Motor neuron (in vitro differentiated cells): Measurements from ENCODE around the gene INAVA. TPM values are rescaled to one million over a fixed set of nuclear protein-coding genes. Genes with fewer than 3 reads are reported as not detected.

ENCODE experiments used
- ATAC-seq, 8 experiments: fragments of 200-7000 bp; cut with Tn5 transposase; replicated peaks in 6 of 8; 2 replicates each; pipeline ENCODE4 v1.8.0; 2021; ENCODE audit warnings: mild to moderate bottlenecking in 8 of 8, moderate library complexity in 8 of 8
- H3K27ac ChIP-seq, 2 donors: fragments of 250-450 bp; sonication (Bioruptor Pico); 2 replicates each; pipeline ENCODE4 v1.9.0; 2021; ENCODE audit warnings: antibody characterized with exemption in 2 of 2, mild to moderate bottlenecking in 2 of 2, moderate library complexity in 1 of 2
- H3K4me1 ChIP-seq, 2 donors: fragments of 250-450 bp; sonication (Bioruptor Pico); replicated peaks in 1 of 2; 2 replicates each; pipeline ENCODE4 v1.6.1; 2021; ENCODE audit warnings: antibody characterized with exemption in 2 of 2, mild to moderate bottlenecking in 2 of 2, moderate library complexity in 1 of 2
- H3K4me3 ChIP-seq, 5 donors: fragments of 250-450 bp; sonication (Bioruptor Pico); 2 replicates each; pipeline ENCODE4 v1.9.0; 2021; ENCODE audit warnings: antibody characterized with exemption in 5 of 5, mild to moderate bottlenecking in 5 of 5, moderate library complexity in 4 of 5
- WGBS, 10 experiments: fragments of 450-650 bp; shearing (Covaris generic); methylation state at CpG; one replicate each; pipeline ENCODE4 v1.0.0; 2022; 5-methylcytosine and 5-hydroxymethylcytosine counted together
- in situ Hi-C, 9 experiments: fragments of 400-800 bp; cut with MboI; loops; one replicate each; pipeline ENCODE4 v1.15.0; 2021; ENCODE audit warnings: low sequenced_read_pairs in 9 of 9, low pct_unique_long_range_greater_than_20kb in 2 of 9; ENCODE audit not compliant: unreplicated experiment in 9 of 9
- total RNA-seq, 8 experiments: library from RNA; unstranded; fragments of 300-600 nt; gene quantifications; 2 replicates each; pipeline versions ENCODE4 v1.2.3 to v1.2.4, GENCODE V29; 2022

The INAVA gene
- total RNA-seq, 8 experiments from 2014 or later = 0.22 to 19.9 (median 2.1) TPM

DNA sequence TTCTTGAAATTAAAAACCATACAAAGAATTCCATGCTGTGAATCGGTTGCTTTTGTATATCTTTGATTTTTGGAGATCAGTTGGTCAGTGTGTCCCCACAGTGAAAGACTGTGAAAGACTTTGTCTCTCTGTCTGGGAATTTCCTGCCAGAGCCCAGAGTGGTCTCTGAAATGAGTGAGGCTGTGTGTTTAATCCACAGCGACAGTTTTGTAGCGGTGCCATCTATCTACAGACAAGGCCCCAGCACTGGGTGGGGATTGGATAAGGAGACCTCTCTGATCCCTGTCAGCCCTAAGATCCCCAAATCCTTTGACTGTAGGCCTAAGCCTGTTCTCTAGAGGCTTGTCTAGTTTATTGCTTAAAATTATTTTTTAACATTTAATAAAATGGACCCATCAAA lies 11.6 kb upstream of the INAVA start:
- H3K4me3 ChIP-seq = no peak overlapping the region
- H3K27ac ChIP-seq = no peak overlapping the region
- in situ Hi-C loops = no loop called here
- WGBS, 10 experiments = 64 to 100% (median 83%) methylated on average over 1 to 3 of the region's 3 CpGs
- H3K4me1 ChIP-seq = peaks cover 0 to 4% of the 10 kb centered on the region in 2 donors
- no peak for ATAC-seq

DNA sequence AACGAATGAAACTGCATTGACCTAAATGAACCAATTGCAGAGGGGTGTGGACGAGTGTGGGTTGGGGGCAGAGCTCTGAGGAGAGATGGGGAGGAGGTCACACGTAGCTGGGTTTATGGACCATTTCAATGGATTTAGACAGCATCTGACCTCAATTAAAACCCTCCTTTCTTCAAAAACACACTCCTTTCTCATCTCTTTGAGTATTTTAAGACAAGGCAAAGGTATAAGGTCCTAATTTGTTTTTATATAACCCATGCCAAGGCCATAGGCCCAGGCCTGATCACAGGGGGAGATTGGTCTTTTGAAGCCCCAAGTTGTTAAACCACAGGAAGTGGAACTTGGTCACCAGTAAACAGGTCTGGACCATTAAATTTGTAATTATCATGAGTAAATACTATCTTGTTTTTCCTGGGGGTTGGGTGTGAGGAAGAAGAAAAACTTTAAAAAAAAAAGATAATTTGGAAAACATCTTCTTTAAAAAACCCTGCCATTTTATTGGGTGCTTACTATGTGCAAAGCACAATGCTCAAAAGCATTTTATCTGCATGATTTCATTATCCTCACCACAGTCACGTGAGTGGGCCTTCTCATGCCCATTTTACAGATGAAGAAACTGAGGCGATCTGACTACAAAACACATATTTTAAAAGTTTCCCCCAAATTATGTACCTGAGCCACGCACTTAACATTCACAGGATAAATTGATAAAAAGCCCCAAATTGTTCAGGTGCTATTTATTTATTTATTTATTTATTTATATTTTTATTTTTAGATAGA lies 8.9 kb upstream of the INAVA start:
- ATAC-seq = no peak
- no peak overlapping the region for H3K4me3 ChIP-seq
- WGBS, 10 experiments = 59 to 97% (median 84%) methylated on average over 3 to 6 of the region's 6 CpGs
- H3K4me1 ChIP-seq = no peaks in the 10 kb centered on the region
- in situ Hi-C loops = no loop called here
- H3K27ac ChIP-seq = no peak overlapping the region

DNA sequence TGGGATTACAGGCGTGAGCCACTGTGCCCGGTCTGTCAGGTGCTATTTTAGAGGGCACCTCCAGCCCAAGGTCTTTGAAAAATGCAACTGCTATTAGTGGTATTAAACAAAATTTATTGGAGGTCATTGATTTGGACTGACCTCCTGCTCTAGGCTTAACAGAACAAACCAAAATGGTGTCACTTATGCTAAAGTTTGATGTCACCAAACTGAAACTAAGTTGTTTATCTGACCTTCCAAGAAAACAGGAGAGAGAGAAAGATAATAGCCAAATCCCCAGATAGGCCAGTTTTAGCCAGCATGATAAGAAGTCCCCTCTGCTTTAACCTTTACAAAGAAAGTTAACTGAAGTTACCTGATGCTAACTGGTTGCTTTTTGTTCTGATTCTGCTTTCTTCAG lies 8.1 kb upstream of the INAVA start:
- in situ Hi-C loops = no loop called here
- Histone ChIP-seq H3K27ac (no peak overlapping the region), H3K4me1 (no peaks in the 10 kb centered on the region), H3K4me3 (no peak overlapping the region)
- WGBS, 10 experiments = 93 to 100% (median 97%) methylated on average over 2 of the region's 2 CpGs; no CpG with 5 or more reads in 6 of the 10 experiments
- ATAC-seq = no peak

DNA sequence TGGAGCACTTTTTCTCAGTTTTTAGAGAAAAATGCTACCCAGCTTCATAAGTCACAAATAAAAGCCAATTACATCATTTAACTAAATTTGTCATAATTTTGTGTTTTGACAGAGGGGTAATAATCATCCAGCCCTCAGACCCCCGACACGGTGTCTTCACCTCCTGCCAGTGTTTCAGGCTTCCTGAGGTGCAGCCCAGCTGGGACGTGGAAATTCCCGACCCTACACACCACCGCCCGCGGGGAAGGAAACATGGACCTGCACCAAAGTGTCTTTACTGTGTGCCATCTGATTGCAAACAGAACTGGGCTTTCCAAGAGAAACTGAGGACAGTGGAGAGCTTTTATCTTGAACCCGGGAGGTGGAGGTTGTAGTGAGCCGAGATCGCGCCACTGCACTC lies 7.7 kb upstream of the INAVA start:
- WGBS, 10 experiments = 0 to 90% (median 67%) methylated on average over 1 to 10 of the region's 11 CpGs; no CpG with 5 or more reads in 2 of the 10 experiments
- in situ Hi-C loops = no loop called here
- ATAC-seq = no peak

DNA sequence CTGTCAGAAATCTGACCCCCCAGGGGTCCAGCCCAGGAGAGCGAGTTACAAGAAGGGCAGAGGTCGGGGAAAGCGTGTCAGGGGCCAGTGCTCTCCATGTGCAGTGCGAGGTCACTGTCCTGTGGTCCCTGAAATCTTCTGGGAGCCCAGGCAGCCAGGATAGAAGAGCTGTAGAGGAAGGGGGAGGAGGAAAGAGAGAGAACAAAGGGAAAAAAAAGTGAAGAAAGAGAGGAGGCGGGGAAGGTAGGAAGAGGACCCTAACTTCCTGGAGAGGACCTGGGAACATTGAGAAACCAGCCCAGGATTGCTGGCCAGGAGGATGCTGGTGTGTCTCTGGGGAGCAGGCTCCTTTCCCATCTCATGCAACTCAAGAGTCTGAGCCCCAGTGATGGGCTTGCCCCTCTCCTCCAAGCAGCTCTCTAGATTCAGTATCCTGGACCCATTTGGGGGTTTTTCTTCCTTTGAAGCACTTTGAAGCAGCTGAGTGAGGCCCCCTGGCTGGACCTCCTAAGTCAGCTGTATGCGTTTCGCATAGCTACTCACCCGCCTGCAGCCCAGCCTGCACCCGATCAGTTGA lies 6.8 kb upstream of the INAVA start:
- Histone ChIP-seq H3K4me1 (peaks cover 9% of the 10 kb centered on the region in 2 donors), H3K4me3 (no peak overlapping the region), H3K27ac (no peak overlapping the region)
- WGBS, 10 experiments = 50 to 93% (median 72%) methylated on average over 1 to 6 of the region's 9 CpGs; no CpG with 5 or more reads in 2 of the 10 experiments
- in situ Hi-C loops = no loop called here
- no peak for ATAC-seq

More for the DNA sequence above, 7.7 kb upstream of the INAVA start:
- Histone ChIP-seq H3K27ac (no peak overlapping the region), H3K4me3 (no peak overlapping the region), H3K4me1 (peaks cover 1 to 2% of the 10 kb centered on the region in 2 donors)

DNA sequence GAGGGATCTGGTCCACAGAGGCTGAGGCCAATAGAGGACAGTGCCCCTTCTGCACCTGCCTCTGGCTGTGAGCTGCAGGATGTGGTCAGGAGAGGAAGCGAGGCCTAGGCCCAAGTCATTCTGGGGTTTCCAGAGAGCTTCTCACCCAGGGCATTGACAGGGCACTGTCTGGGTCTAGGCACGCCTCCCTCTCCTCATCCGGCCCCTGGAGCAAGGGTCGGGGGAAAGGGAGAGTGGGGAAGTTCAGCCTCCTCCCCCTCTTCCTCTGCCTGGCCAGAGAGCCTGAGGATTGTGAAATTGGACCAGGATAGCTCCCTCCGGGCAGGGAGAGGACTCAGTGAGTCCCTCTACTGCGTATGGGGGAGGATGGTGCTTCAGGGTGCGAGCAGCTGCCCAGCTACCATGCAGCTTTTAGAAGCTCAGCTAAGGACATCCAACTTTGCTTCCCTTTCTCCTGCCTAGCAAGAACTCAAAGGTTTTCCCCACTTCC lies 6.3 kb upstream of the INAVA start:
- Histone ChIP-seq H3K27ac (no peak overlapping the region), H3K4me1 (peaks cover 11 to 12% of the 10 kb centered on the region in 2 donors), H3K4me3 (no peak overlapping the region)
- 77 to 100% (median 100%) methylated on average over 1 to 6 of the region's 7 CpGs; no CpG with 5 or more reads in 6 of the 10 experiments for WGBS, 10 experiments
- ATAC-seq = peak in 1 of 8 experiments; percentile 4
- in situ Hi-C loops = no loop called here

DNA sequence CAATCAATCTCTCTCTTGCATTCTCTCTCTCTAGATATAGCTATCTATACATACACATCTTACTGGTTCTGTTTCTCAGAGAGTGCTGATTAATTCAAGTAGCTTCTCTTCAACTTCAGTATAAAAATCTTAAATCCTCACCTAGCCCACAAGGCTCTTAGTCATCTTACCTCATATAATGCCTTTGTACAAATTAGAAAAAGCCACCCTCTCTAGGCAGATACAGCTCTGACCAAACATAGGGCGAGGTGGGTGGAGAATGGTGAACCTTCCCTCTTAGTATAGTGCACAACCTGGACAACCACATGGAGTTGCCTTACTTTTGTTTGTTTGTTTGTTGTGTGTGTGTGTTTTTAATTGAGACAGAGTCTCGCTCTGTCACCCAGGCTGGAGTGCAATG lies 5.1 kb upstream of the INAVA start:
- ATAC-seq = no peak
- Histone ChIP-seq H3K4me1 (peaks cover 14 to 19% of the 10 kb centered on the region in 2 donors), H3K27ac (no peak overlapping the region), H3K4me3 (no peak overlapping the region)
- in situ Hi-C loops = no loop called here
- 60 to 100% (median 100%) methylated on average over 1 to 2 of the region's 2 CpGs; no CpG with 5 or more reads in 3 of the 10 experiments for WGBS, 10 experiments

DNA sequence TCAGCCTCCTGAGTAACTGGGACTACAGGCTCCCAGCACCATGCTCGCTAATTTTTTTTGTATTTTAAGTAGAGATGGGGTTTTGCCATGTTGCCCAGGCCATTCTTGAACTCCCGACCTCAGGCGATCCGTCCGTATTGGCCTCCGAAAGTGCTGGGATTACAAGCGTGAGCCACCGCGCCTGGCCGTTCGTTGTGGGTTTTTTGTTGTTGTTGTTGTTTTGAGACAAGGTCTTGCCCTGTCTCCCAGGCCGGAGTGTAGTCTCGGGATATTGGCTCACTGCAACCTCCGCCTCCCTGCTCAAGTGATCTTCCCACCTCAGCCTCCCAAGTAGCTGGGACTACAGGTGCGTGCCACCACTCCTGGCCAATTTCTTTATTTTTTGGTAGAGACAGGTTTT lies 4.7 kb upstream of the INAVA start:
- H3K4me3 ChIP-seq = no peak overlapping the region
- peaks cover 14 to 19% of the 10 kb centered on the region in 2 donors for H3K4me1 ChIP-seq
- in situ Hi-C loops = no loop called here
- no peak overlapping the region for H3K27ac ChIP-seq
- 60 to 100% (median 94%) methylated on average over 1 to 15 of the region's 15 CpGs; no CpG with 5 or more reads in 3 of the 10 experiments for WGBS, 10 experiments
- ATAC-seq = no peak

DNA sequence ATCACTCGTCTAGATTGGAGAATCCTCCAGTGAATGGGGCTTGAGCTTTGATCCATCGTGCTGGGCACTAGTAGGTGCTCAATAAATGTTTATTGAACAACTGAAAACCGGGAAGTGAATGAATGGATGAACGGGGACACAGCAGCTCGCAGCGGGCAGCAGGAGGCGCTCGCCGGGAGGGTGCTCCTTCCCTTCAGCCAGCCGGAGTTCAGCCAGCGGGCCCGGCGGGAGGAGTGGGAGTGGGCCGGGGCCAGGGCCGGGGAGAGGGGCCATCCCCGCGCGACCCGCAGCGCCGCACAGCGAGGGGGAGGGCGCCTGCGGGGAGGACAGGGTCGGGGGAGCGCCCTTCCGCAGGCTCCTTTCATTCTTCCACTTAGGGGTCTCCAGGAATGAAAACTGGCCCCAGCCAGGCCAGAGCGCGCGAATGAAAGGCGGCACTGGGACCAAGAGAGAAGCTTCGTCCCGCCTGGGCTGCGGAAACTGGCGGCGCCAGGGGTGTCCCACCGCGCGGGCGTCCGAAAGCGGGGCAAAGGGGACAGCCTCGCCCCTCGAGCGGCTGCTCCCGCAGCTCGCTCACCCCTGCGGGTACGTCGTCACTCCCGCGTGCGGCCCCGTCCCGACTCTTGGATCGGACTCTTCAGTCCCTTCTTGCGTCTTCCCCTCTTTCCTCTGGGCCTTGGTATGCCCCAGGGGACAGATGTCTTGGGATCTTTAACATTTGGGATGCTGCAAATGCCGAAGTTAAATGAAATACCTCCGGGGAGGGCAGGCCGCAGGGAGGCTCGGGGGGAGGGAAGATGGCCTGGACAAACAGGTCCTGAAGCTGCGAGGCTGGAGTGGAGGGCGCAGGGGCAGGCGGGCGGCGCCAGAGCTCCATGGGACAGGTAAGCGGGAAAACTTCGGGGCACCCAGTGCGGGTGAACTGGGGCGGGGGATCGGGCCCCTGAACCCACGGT lies 3.6 kb upstream of the INAVA start:
- Histone ChIP-seq H3K4me1 (peaks cover 14 to 19% of the 10 kb centered on the region in 2 donors), H3K4me3 (peak overlapping the region; percentile 75 to 88 (median 82)), H3K27ac (peak overlapping the region in 1 of 2 donors; percentile 80)
- WGBS, 10 experiments = 0 to 51% (median 5%) methylated on average over 1 to 10 of the region's 72 CpGs; no CpG with 5 or more reads in 4 of the 10 experiments
- ATAC-seq = peak; percentile 87 to 92 (median 89)
- in situ Hi-C loops = no loop called here

DNA sequence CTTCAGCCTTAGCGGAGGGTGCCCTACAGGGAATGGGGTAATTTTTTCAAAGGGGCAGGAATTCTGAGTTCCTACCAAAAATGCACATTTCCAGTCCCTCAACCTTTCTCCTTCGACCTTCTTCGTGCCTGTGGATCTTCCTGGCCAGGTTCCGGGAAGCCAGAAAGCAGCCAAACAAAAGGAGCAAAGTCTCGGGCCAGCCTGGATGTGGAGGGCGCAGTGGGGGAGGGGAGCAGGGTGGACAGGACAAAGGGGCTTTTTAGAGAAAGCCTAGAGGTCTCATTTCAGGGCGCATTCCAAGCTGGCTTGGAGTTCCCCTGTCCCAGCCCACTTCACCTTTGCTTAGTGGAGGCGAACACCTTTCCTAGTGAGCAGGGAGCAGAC lies 2.9 kb upstream of the INAVA start:
- Histone ChIP-seq H3K4me3 (peak overlapping the region; percentile 75 to 88 (median 82)), H3K27ac (no peak overlapping the region), H3K4me1 (peaks cover 14 to 19% of the 10 kb centered on the region in 2 donors)
- in situ Hi-C loops = no loop called here
- 0 to 100% (median 15%) methylated on average over 1 to 6 of the region's 8 CpGs; no CpG with 5 or more reads in 5 of the 10 experiments for WGBS, 10 experiments
- ATAC-seq = peak in 4 of 8 experiments; percentile 2 to 7 (median 2)

DNA sequence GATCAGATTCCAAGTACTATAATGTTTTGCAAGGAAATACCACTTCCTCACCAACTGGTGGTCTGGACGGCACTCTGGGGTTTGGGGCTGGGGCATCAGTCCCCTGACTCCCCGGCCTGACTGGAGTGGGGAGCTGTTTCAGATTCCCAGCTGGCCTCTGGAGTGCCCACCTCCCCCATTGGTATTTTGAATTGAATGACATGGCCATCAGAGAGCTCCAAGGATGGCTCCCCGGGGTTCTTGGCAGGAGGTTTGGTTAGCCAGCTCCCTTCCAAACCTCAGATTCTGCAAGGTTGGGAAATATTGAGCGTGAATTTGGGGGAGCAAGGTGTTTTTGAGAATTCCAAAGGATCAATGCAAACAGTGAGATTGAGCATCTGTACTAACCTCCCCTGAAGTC lies 2.2 kb upstream of the INAVA start:
- in situ Hi-C loops = no loop called here
- ATAC-seq = no peak
- H3K27ac ChIP-seq = no peak overlapping the region
- peak overlapping the region in 3 of 5 donors; percentile 75 to 84 (median 82) for H3K4me3 ChIP-seq
- WGBS, 10 experiments = 26 to 100% (median 34%) methylated on average over 2 to 4 of the region's 4 CpGs; no CpG with 5 or more reads in 6 of the 10 experiments
- peaks cover 14 to 19% of the 10 kb centered on the region in 2 donors for H3K4me1 ChIP-seq

DNA sequence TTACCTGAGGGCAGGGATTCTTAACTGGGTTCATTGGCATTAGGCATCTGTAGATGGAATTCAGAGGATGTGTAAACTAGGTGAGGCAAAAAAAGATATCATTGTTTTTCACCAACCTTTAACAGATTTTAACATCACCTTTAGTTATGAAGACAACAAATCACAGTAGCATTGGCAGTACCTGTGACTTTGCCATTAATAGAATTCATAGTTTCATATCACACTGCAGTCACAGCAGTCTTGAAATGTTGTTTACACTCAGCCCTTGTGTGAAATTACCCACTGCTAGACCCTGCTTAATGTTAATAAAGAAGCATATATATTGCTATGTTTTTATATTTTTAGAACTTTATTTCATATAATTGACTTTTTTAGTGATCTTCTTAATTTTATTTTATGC lies 1.7 kb upstream of the INAVA start:
- in situ Hi-C loops = no loop called here
- Histone ChIP-seq H3K4me3 (no peak overlapping the region), H3K27ac (no peak overlapping the region), H3K4me1 (peaks cover 14 to 19% of the 10 kb centered on the region in 2 donors)
- no peak for ATAC-seq
